Measurements from ENCODE around the gene UBL3.

The UBL3 gene

DNA sequence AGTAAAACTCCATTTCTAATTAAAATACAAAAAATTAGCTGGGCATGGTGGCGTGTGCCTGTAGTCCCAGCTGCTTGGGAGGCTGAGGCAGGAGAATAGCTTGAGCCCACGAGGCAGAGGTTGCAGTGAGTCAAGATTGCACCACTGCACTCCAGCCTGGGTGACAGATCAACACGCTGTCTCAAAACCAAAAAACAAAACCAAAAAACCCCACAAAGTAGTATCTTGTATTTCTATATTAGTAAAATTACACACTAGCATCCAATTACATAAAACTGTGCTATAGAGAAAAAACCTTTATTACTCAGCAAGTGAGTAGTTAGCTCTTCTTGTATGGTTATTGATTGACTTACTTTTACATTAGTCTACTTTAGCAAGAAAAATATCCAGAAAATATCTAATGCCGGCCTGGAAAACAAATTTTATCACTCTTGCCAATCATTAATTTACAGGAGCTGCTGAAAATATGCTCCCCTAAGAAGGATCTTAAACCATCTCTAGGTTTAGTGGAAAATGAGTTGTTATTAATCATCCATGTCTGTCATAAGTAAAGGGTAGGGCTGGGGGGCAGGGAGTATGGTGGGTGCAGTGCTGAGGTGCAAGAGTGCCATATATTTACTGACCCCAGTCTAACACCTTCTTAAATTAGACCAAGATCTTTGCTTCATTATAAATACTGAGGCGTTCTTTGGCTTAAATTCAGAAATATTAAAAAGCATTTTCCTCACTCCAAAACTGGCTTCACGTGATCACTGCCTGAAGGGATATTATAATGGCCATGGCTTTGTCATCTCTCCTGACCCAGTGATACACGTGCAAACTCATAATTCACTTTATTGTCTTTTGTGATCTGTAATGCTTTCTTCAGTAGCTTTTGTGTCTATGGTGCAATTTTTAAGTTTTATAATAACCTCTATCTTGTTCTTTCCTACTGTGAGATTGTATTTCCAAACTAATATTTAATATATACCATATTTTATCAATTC, 44.1 kb downstream of the UBL3 start:
- no peak for DNase-seq

DNA sequence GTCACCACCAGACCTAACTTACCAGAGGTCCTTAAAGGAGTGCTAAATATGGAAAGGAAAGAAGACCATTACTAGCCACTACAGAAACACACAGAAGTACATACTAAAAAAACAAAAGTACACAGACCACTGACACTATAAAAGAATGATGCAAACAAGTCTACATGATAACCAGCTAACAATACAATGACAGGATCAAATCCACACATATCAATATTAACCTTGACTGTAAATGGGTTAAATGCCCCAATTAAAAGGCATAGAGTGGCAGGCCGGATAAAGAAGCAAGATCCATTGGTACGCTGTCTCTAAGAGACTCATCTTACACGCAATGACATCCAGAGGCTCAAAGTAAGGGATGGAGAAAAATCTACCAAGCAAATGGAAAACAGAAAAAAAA, 47.2 kb downstream of the UBL3 start:
- no peak for DNase-seq

DNA sequence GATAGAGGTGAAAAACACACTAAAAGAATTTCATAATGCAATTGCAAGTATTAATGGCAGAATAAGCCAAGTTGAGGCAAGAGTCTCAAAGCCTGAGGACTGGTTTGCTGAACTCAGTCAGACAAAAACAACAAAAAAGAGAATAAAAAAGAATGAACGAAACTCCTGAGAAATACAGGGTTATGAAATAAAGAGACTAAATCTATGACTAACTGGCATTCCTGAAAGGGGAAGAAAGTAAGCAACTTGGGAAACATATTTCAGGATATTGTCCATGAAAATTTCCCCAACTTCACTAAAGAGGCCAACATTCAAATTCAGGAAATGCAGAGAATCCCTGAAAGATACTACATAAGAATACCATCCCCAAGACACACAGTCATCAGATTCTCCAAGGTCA, 47.8 kb downstream of the UBL3 start:
- no peak for DNase-seq

DNA sequence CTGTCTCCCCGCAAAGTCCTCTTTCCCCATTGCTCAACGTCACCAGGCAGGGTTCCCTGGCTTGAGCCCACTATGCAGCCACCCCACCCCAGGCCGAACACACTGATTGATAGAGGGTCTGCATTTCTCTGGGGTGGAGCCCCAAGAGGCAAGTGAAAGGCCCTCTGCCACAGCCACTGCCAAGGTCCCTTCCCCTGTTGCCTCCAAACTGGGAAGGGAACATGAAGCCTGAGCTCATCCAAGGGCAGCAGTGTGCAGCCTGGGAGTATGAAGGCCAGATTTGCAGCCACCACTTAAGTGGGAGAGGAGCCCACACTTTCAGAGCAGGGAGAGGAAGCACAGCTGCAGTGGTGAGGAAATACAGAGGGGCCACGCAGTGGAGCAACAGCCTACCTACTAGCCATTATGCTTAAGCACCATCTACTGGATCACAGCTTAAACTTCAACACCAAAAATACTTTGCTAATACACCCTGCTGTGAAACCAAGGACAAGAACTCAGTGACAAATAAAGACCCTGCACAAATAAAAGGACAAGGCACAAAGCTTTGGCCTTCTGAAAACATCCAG, 48.6 kb downstream of the UBL3 start:
- no peak for DNase-seq

DNA sequence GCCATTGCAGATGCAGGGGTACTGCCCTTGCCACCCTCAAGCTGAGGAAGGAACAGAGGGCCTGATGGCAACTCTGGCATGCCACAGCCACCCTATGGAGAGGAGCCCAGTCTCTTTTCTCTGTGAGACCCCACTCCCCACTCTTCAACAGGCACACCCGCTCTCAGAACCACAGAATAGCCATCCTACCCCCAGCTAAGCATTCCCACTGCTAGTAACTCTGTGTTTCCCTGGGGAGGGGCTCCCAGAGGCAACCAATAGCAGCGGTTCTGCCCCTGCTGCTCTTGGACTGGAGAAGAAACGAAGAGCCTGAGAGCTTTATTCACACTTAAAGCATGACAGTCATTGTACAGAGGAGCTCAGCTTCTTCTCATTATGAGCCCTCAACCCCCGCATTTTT, 49.3 kb downstream of the UBL3 start:
- no peak for DNase-seq

DNA sequence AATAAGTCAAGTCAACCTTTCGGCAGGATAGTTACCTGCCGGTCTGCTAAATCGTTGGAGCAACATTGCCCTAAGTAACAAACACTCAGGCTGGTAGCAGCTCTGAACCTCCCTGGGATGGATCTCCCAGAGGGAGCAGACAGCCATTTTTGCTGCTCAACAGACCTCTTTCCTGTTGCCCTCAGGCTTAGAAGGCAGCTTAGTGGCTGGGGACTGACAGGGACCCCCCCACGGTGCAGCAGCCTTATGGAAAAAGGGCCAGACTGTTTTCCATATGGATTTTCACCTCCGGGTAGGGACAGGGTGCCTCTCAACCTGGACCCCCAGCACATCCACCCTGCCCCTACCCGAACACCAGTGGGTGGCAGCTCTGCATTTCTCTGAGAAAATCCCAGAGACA, 49.7 kb downstream of the UBL3 start:
- no peak for DNase-seq

DNA sequence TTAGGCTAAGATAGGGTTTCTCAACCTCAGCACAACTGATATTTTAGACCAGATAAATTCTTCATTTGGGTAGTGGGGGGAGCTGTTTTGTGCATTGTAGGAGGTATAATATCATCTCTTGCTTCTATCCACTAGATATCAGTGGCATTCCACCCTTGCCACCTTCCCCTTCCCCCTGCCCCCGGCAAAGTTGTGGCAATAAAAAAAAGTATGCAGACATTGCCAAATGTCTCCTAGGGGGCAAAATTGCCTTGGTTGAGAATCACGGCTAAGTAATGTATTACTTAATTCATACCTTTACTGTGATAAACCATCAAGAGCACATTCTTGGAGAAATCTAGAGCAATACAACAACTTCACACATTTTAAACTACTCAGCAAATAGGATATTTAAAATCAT, 51.4 kb downstream of the UBL3 start:
- no peak for DNase-seq

- DNase-seq, result no peak
Observed at GRCh38 chr13:29791997-29792780, 58.2 kb downstream of the UBL3 start.

DNA sequence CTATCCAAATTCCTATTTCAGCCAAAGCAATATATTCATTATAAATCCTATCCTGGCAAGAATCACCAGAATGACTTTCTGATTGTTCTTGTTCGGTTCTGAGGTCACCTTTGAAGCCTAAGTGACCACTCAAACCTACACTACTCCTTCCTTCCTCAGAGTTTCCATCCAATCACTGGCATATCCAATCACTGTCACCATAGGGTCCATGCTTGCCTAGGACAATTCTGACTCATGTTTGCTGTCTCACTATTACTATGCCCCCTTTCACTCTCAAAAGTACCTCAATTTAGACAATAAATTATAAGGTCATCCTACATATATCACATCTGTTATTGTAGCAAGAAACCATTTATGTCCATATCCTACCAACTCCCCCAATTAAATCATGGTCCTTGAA, 58.9 kb downstream of the UBL3 start:
- DNase-seq, result no peak

GRCh38 chr13:29786698-29787097, 63.7 kb downstream of the UBL3 start:
- no peak for DNase-seq

DNA sequence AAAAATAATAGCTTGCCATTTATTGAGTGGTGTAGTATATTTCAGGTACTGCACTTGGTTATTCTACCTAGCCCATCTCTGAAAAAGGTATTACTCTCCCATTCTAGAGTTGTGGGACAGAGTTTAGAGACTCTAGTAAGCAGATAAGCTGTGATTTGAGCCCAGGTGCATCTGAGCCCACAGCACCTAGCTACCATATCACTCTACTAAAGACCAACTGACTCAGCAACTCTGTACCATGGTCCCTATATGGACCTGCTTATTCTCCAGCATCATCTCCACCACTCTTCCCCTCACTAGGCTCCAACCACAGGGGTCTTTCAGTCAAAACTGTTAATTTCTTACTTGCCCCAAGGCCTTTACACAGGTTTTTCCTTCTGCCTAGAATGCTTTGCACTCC, 64.4 kb downstream of the UBL3 start:
- no peak for DNase-seq

DNA sequence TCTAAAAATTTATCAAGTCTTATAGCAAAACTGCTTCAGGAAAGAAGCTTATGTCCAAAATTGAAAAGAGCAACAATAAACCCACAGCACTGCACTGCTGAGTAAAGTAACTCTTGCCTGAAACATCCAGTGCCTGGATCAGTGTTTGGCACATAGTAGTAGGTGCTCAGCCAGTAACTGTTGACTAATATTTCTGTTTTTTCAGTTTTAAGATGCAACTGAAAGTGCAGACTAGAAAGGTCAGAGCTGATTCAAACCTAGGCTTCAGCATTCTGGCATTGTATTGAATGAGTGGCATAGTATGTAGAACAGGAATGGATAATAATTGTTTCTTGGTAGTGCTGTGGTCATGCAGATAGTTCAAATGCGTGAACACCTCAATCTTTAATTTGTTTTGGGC, 67.6 kb downstream of the UBL3 start:
- no peak for DNase-seq

- no peak for DNase-seq
Observed at GRCh38 chr13:29774830-29775229, 75.6 kb downstream of the UBL3 start.

GRCh38 chr13:29771247-29771646, 79.2 kb downstream of the UBL3 start:
- no peak for DNase-seq

DNA sequence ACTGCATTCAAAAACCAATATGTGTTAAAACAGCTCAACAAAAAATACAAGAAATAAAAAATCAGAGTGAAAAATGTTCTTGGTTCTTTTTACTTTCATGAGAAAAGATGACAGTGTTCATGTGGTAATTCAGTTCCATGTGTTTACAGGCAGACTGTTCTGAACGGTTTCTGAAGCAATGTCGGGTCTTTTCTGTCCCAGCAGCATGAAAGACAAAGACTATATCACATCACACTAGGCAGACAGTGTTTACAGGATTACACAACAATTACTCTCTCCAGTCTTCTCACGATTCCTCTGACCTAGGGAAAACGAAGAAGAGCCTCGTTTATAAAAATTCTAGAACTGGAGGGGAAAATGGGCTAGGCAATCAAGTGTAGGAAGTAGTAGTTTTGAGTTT, 83.4 kb downstream of the UBL3 start:
- DNase-seq, result no peak

- no peak for DNase-seq
Observed at GRCh38 chr13:29763436-29764180, 86.8 kb downstream of the UBL3 start.

GRCh38 chr13:29761815-29762214, 88.6 kb downstream of the UBL3 start:
- no peak for DNase-seq

- no peak for DNase-seq
Observed at GRCh38 chr13:29761160-29761559, 89.3 kb downstream of the UBL3 start.

DNA sequence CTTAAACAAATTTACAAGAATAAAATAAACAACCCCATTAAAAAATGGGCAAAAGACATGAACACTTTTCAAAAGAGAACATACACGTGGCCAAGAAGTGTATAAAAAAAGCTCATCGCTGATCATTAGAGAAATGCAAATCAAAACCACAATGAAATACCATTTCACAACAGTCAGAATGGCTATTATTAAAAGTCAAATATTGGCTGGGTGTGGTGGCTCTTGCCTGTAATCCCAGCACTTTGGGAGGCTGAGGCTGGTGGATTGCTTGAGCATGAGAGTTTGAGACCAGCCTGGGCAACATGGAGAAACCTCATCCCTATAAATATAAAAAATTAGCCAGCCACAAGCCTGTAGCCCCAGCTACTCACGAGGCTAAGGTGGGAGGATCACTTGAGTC, 89.9 kb downstream of the UBL3 start:
- no peak for DNase-seq

DNA sequence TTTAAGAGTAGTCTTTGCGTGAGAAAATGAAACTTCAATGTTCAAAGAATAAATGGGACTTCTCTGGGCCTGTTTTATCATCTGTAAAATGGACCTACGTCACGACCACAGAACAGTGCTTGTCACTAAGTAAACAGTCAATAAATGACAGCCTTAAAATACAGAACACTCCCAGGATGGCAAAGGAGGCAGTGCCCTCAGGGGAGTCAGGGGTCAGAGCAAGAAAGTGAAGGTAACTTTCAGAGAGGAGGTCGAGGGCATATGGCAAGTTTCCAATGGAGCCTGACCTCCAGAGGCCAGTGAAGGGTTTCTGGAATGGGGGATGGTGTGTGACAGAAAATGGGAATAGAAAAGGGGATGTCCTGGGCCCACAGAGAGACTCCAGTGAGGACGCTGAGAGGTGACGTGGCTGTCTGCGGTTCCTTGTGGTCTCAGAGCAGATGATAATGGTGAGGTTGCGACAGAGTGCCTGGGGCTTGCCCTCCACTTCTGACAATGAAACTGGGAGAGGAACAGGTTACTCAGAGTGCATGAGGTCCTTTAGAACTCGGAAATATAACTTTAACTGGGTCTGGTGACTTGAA, 91.8 kb downstream of the UBL3 start:
- DNase-seq, result no peak

DNA sequence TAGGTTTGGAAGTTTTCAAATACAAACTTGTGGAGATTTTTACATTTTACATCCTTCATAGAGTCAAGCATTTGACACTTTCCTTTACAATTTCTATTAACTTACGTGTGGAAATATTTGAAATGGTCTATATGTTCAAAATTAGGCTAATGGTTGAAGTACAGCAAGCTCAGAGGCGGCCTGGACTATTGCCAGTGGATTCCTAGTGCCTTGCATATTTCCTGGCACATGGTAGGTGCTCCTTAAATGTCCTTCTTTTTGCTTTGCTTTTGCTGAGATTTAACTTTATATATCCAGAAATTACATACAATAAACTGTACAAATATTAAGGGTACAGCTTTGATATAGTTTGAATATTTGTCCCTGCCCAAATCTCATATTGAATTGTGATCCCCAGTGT, 93.9 kb downstream of the UBL3 start:
- no peak for DNase-seq

- no peak for DNase-seq
Observed at GRCh38 chr13:29754473-29754806, 96.0 kb downstream of the UBL3 start.

Measured in NCI-H1105 (cell line).